Right lobe of liver (tissue), 6 donors: ENCODE data around the gene MEAF6. TPM values are rescaled to one million over a fixed set of nuclear protein-coding genes. Genes with fewer than 3 reads are reported as not detected.

Source experiments
- ATAC-seq, 4 donors: fragments of 200-7000 bp; cut with Tn5 transposase; one replicate each; pipeline ENCODE4 v1.9.1; 2020; ENCODE audit warnings: mild to moderate bottlenecking in 4 of 4, moderate library complexity in 4 of 4
- DNase-seq, 3 donors: peaks; one replicate each; pipeline ENCODE4 v3.0.0-alpha.2; 2020
- H3K27ac ChIP-seq, 3 donors: fragments of 200-600 bp; one replicate each; pipeline ENCODE4 v1.8.0; 2022
- H3K27me3 ChIP-seq, 2 donors: fragments of 200-600 bp; one replicate each; pipeline ENCODE4 v1.8.0; 2022
- H3K36me3 ChIP-seq, 4 donors: fragments of 200-600 bp; sonication (generic) in 1 of 4; one replicate each; pipeline versions ENCODE4 v1.5.1 to v1.8.0; 2017 to 2022; ENCODE audit warnings: control low read depth in 1 of 4
- H3K4me1 ChIP-seq, 4 donors: fragments of 200-600 bp; sonication (generic) in 1 of 4; one replicate each; pipeline versions ENCODE4 v1.5.1 to v1.8.0; 2017 to 2022; ENCODE audit warnings: control low read depth in 1 of 4
- H3K4me3 ChIP-seq, 3 donors: fragments of 200-600 bp; one replicate each; pipeline ENCODE4 v1.8.0; 2022
- H3K9me3 ChIP-seq, 4 donors: fragments of 200-600 bp; sonication (generic) in 1 of 4; one replicate each; pipeline versions ENCODE4 v1.5.1 to v1.8.0; 2017 to 2022; ENCODE audit warnings: control low read depth in 1 of 4
- POLR2A ChIP-seq: fragments of 450-650 bp; IDR thresholded peaks from one replicate; pipeline ENCODE4 v1.6.1; 2017; ENCODE audit warnings: antibody characterized with exemption, mild to moderate bottlenecking
- WGBS: methylation state at CpG from one replicate; pipeline ENCODE4 v1.1.6; 2018; ENCODE audit warnings: low coverage, low lambda C conversion rate; ENCODE audit not compliant: insufficient coverage; ENCODE audit errors: missing lambda C conversion rate; 5-methylcytosine and 5-hydroxymethylcytosine counted together
- intact Hi-C, 2 donors: fragments of 100-400 bp; cut with DNase I; formaldehyde crosslinking; loops; one replicate each; pipeline versions ENCODE4 v1.11.2 to v1.14.1; 2022
- microRNA-seq, 2 donors: library from miRNA; unstranded; fragments of <30 nt; microRNA quantifications; one replicate each; pipeline ENCODE4, GENCODE V29; 2019 to 2020
- small RNA-seq, 2 experiments: library from RNA; depleted of rRNA; stranded (forward); fragments of <200 nt; gene quantifications; one replicate each; pipeline ENCODE3, GENCODE V24; 2016
- total RNA-seq, 6 experiments: library from RNA; depleted of rRNA in 2 of 6; stranded (reverse); fragments of >200 nt in 2 of 6; fragmentation: NEBNext Ultra II Directional in 3 of 6; extraction: Animal tissue kit (Norgen Biotek cat#: 25700) in 3 of 6; gene quantifications; one replicate each; pipeline versions ENCODE4 v1.1.0 to v1.2.4, GENCODE V29; 2016 to 2023
- TF ChIP-seq, protein P1 (sequence below), 4 donors: fragments of 200-600 bp in 3 of 4; fragments of 450-650 bp in 1 of 4; IDR thresholded peaks; one replicate each; pipeline versions ENCODE4 v1.5.1 to v1.8.0; 2016 to 2022; ENCODE audit warnings: antibody characterized with exemption in 4 of 4, mild to moderate bottlenecking in 2 of 4
- donor health status: DM: no; HTN: yes; CAD: no.
- donor health status: DM: no; HTN: no; CAD: no.
- donor health status: DM: no; HTN: no; CAD: no.
- donor health status: DM: no; HTN: yes; CAD: no.
- donor health status: DM: no; HTN: yes; CAD: no.

Gene MEAF6
- total RNA-seq, 6 experiments from 2014 or later, result 12.9 to 55.9 (median 32.8) TPM

DNA sequence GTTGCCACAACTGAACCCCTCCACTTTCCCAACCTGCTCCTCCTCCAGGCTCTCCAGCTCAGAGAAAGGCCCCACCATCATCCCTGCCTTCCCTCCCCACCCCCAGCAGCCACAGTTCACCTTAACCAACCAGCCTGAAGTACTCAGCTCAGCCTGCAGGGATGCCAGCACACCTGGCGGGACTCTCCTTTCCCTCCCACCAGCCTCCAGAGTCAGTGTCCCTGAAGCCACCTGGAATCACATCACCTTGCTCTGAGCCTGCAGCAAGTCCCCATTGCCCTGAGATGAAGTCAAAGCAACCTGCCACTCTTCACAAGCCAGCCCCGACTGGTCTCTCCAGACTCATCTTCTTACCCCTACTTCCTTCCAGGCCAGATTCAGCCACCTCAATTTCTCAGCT, 66.4 kb downstream of the MEAF6 start:
- TF ChIP-seq, protein P1, sequence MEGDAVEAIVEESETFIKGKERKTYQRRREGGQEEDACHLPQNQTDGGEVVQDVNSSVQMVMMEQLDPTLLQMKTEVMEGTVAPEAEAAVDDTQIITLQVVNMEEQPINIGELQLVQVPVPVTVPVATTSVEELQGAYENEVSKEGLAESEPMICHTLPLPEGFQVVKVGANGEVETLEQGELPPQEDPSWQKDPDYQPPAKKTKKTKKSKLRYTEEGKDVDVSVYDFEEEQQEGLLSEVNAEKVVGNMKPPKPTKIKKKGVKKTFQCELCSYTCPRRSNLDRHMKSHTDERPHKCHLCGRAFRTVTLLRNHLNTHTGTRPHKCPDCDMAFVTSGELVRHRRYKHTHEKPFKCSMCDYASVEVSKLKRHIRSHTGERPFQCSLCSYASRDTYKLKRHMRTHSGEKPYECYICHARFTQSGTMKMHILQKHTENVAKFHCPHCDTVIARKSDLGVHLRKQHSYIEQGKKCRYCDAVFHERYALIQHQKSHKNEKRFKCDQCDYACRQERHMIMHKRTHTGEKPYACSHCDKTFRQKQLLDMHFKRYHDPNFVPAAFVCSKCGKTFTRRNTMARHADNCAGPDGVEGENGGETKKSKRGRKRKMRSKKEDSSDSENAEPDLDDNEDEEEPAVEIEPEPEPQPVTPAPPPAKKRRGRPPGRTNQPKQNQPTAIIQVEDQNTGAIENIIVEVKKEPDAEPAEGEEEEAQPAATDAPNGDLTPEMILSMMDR (IDR thresholded peaks at IDR 0.05), result no peak
- no peak for TF ChIP-seq POLR2A

DNA sequence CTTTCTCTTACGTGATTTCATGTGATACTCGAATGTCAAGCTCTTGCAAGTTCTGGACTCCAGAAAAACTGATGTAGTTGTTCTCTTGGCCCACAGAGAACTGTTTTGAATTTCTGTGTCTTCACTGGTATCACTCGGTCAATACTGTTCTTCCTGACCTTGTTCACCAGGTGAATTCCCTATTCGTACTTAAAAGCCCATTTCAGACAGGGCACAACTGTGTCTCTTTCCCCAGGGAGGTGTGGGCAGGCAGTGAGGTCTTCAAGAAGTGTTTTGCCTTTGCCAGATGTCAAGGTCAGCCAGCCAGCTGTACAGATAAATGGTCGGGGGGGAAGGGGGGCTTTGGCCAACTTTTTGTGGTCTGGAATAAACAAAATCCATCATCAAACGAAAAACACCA, 67.7 kb downstream of the MEAF6 start:
- Histone ChIP-seq H3K36me3 (no peaks in the 10 kb centered on the region), H3K27me3 (no peaks in the 10 kb centered on the region), H3K9me3 (no peaks in the 10 kb centered on the region), H3K4me1 (no peaks in the 10 kb centered on the region), H3K27ac (no peak overlapping the region), H3K4me3 (no peak overlapping the region)
- intact Hi-C loops, result no loop called here
- DNase-seq, result no peak
- WGBS, result 39% methylated on average over 6 of the region's 6 CpGs
- ATAC-seq, result no peak
- no peak for TF ChIP-seq POLR2A
- TF ChIP-seq, protein P1 (IDR thresholded peaks at IDR 0.05), result no peak

More for the DNA sequence above, 66.4 kb downstream of the MEAF6 start:
- DNase-seq (no peak), ATAC-seq (no peak)
- Histone ChIP-seq H3K27me3 (no peaks in the 10 kb centered on the region), H3K4me3 (no peak overlapping the region), H3K9me3 (no peaks in the 10 kb centered on the region), H3K36me3 (no peaks in the 10 kb centered on the region), H3K4me1 (no peaks in the 10 kb centered on the region), H3K27ac (no peak overlapping the region)
- intact Hi-C loops, result no loop called here
- WGBS, result 14% methylated on average over 1 of the region's 2 CpGs

GRCh38 chr1:37442644-37443043, 71.9 kb downstream of the MEAF6 start:
- Histone ChIP-seq H3K4me1 (no peaks in the 10 kb centered on the region), H3K4me3 (no peak overlapping the region), H3K27me3 (no peaks in the 10 kb centered on the region), H3K27ac (no peak overlapping the region), H3K36me3 (no peaks in the 10 kb centered on the region), H3K9me3 (no peaks in the 10 kb centered on the region)
- intact Hi-C loops, result no loop called here
- 65% methylated on average over 2 of the region's 2 CpGs for WGBS
- DNase-seq (no peak), ATAC-seq (no peak)
- TF ChIP-seq, protein P1 (IDR thresholded peaks at IDR 0.05), result no peak
- TF ChIP-seq POLR2A, result no peak

Small RNAs within 50 kb of the gene (microRNA-seq; reads per million reads assigned to microRNA genes)
- gene MIR5581, result 0 reads per million in 2 donors
- gene MIR6732, result 0 reads per million in 2 donors

Small RNAs within 50 kb of the gene (small RNA-seq; reads per million reads assigned to genes)
- gene AL034379.1 (0 reads per million in 2 experiments), gene MIR5581 (0 reads per million in 2 experiments)

Other genes with a start within 250 kb of the MEAF6 start
- 10 to 100 TPM in 3 of 6 experiments, 1 to 10 TPM in 3; 2.7 to 21.9 (median 8.3) TPM for gene ZC3H12A, start 40.2 kb downstream of the MEAF6 start, total RNA-seq
- gene SNIP1, start 39.5 kb upstream of the MEAF6 start, total RNA-seq, result 10 to 100 TPM in 2 of 6 experiments, 1 to 10 TPM in 4; 6.2 to 10.6 (median 8.8) TPM
- 10 to 100 TPM in 1 of 6 experiments, 1 to 10 TPM in 5; 4.1 to 13.6 (median 7.3) TPM for gene DNALI1, start 42.2 kb upstream of the MEAF6 start, total RNA-seq
- gene GNL2, start 81.2 kb upstream of the MEAF6 start, total RNA-seq, result 10 to 100 TPM; 10.4 to 29.0 (median 19.9) TPM
- not detected for gene RSPO1, start 120.1 kb upstream of the MEAF6 start, total RNA-seq
- 1 to 10 TPM in 2 of 6 experiments, under 1 TPM in 4; 0.31 to 2.2 (median 0.76) TPM for gene CDCA8, start 177.8 kb upstream of the MEAF6 start, total RNA-seq